GM12878 (cell line): ENCODE data around the gene ZNF429. TPM values are rescaled to one million over a fixed set of nuclear protein-coding genes. Genes with fewer than 3 reads are reported as not detected.
"Not testable (repeated sequence)": the region's sequence is repeated elsewhere in the genome, so short reads cannot be mapped to it uniquely, and the experiment has no call there.

ENCODE experiments used
- ATAC-seq: fragments of 200-7000 bp; cut with Tn5 transposase; 3 replicates; pipeline ENCODE4 v1.9.1; 2020; ENCODE audit warnings: mild to moderate bottlenecking, moderate library complexity
- BruUV-seq: library from RNA; stranded (reverse); fragments of 400-500 nt; replicated peaks from 2 replicates; lab custom pipeline; 2021; lab: Mats Ljungman, UMichigan
- CTCF ChIA-PET: fragments of 300-600 bp; sonication (Branson Sonifier 250); formaldehyde crosslinking; extraction: SDS; loops from one replicate; lab custom pipeline; 2021; ENCODE audit warnings: inconsistent platforms; lab: Yijun Ruan, JAX
- POLR2A ChIA-PET: fragments of 350-600 bp; formaldehyde crosslinking; extraction: SDS; loops from one replicate; lab custom pipeline; 2021; ENCODE audit warnings: inconsistent platforms; lab: Charles Lee
- RAD21 ChIA-PET: fragments of 300-600 bp; sonication (Branson Sonifier 250); formaldehyde crosslinking; loops from one replicate; lab custom pipeline; 2023; ENCODE audit warnings: antibody characterized with exemption; ENCODE audit not compliant: unreplicated experiment; lab: Charles Lee
- SMC1A ChIA-PET: fragments of 300-600 bp; sonication (Branson Sonifier 250); formaldehyde crosslinking; loops from one replicate; lab custom pipeline; 2023; ENCODE audit not compliant: unreplicated experiment, uncharacterized antibody; lab: Charles Lee
- DNase-seq: peaks from one replicate; pipeline ENCODE4 v3.0.0-alpha.2; 2011; ENCODE audit warnings: low read depth, low spot score
- FAIRE-seq: peaks from 3 replicates; lab custom pipeline; 2011; peaks lifted over from hg19 to GRCh38; lab: Jason Lieb, UNC
- H2AFZ ChIP-seq: 2 replicates; pipeline ENCODE4 v1.6.0; 2011; ENCODE audit warnings: low read depth, low read length, control low read depth; ENCODE audit not compliant: control insufficient read depth
- H3K27ac ChIP-seq: 2 replicates; pipeline ENCODE4 v1.5.1; 2011; ENCODE audit warnings: control low read depth; ENCODE audit not compliant: control insufficient read depth, insufficient read depth
- H3K27me3 ChIP-seq, 2 experiments: replicated peaks in 1 of 2; 2 replicates each; pipeline versions ENCODE4 v1.6.0 to v1.6.1; 2011; ENCODE audit warnings: low read length in 1 of 2; ENCODE audit not compliant: control insufficient read depth in 2 of 2, insufficient read depth in 2 of 2
- H3K36me3 ChIP-seq, 2 experiments: 2 replicates each; pipeline ENCODE4 v1.5.1; 2011; ENCODE audit warnings: low read length in 1 of 2; ENCODE audit not compliant: control insufficient read depth in 2 of 2, insufficient read depth in 2 of 2
- H3K4me1 ChIP-seq: 2 replicates; pipeline ENCODE4 v1.6.1; 2011; ENCODE audit warnings: mild to moderate bottlenecking, low read length, moderate library complexity, mixed read lengths; ENCODE audit not compliant: control insufficient read depth, insufficient read depth
- H3K4me2 ChIP-seq: 2 replicates; pipeline ENCODE4 v1.6.0; 2011; ENCODE audit warnings: control low read depth; ENCODE audit not compliant: control insufficient read depth, insufficient read depth
- H3K4me3 ChIP-seq: fragments of 200-600 bp; sonication (generic); 2 replicates; pipeline ENCODE4 v1.5.1; 2016
- H3K79me2 ChIP-seq: 2 replicates; pipeline ENCODE4 v1.6.0; 2011; ENCODE audit warnings: low read length; ENCODE audit not compliant: control insufficient read depth, insufficient read depth
- H3K9ac ChIP-seq: 2 replicates; pipeline ENCODE4 v1.8.0; 2011; ENCODE audit warnings: low read length, control low read depth, mixed read lengths; ENCODE audit not compliant: control insufficient read depth, insufficient read depth
- H3K9me3 ChIP-seq: replicated peaks from 3 replicates; pipeline ENCODE4 v1.5.1; 2011; ENCODE audit warnings: mild to moderate bottlenecking, low read length; ENCODE audit not compliant: control insufficient read depth, insufficient read depth
- H4K20me1 ChIP-seq: 2 replicates; pipeline ENCODE4 v1.6.0; 2011; ENCODE audit not compliant: control insufficient read depth, insufficient read depth
- BCL3 ChIP-seq: IDR thresholded peaks from 2 replicates; pipeline ENCODE4 v1.6.1; 2011; ENCODE audit warnings: borderline replicate concordance, low read depth, mild to moderate bottlenecking, moderate library complexity, low read length; ENCODE audit not compliant: insufficient read depth, poor library complexity, severe bottlenecking
- BCLAF1 ChIP-seq: fragments of 450-650 bp; IDR thresholded peaks from 2 replicates; pipeline ENCODE4 v1.6.1; 2017; ENCODE audit warnings: antibody characterized with exemption, mild to moderate bottlenecking, moderate library complexity
- BRCA1 ChIP-seq: IDR thresholded peaks from 2 replicates; pipeline ENCODE4 v1.6.1; 2011; ENCODE audit warnings: low read depth, low read length, improper control_type of control experiment
- CBFB ChIP-seq: IDR thresholded peaks from 2 replicates; pipeline ENCODE4 v1.6.1; 2016; ENCODE audit warnings: antibody characterized with exemption, low read depth
- CBX3 ChIP-seq: fragments of 200-600 bp; sonication (generic); IDR thresholded peaks from 2 replicates; pipeline ENCODE4 v1.6.1; 2016; ENCODE audit warnings: low read depth, borderline replicate concordance
- CEBPB ChIP-seq, 2 experiments: fragments of 150-350 bp in 1 of 2; IDR thresholded peaks; 2 replicates each; pipeline ENCODE4 v1.6.1; 2012 to 2014; ENCODE audit warnings: low read depth in 2 of 2, low read length in 2 of 2, borderline replicate concordance in 1 of 2, inconsistent platforms in 1 of 2
- KDM1A ChIP-seq: fragments of 200-600 bp; sonication (generic); IDR thresholded peaks from 2 replicates; pipeline ENCODE4 v1.6.1; 2016; ENCODE audit warnings: borderline replicate concordance
- RBBP5 ChIP-seq: fragments of 200-600 bp; sonication (generic); conservative IDR thresholded peaks from 2 replicates; pipeline ENCODE4 v1.6.1; 2016
- SMARCA5 ChIP-seq: fragments of 450-650 bp; IDR thresholded peaks from 2 replicates; pipeline ENCODE4 v1.6.1; 2017; ENCODE audit warnings: mild to moderate bottlenecking
- TCF7 ChIP-seq: IDR thresholded peaks from 2 replicates; pipeline ENCODE4 v1.6.1; 2014; ENCODE audit warnings: antibody characterized with exemption, borderline replicate concordance
- ZNF24 ChIP-seq: fragments of 450-650 bp; IDR thresholded peaks from 2 replicates; pipeline ENCODE4 v1.6.1; 2017; ENCODE audit warnings: antibody characterized with exemption, mild to moderate bottlenecking
- ZNF592 ChIP-seq: fragments of 450-650 bp; IDR thresholded peaks from 2 replicates; pipeline ENCODE4 v1.6.1; 2017; ENCODE audit warnings: mild to moderate bottlenecking, moderate library complexity
- WGBS: methylation state at CpG from one replicate; pipeline ENCODE4 v1.1.6; 2016; ENCODE audit warnings: low lambda C conversion rate; ENCODE audit not compliant: insufficient replicate concordance, insufficient coverage; ENCODE audit errors: missing lambda C conversion rate; 5-methylcytosine and 5-hydroxymethylcytosine counted together
- in situ Hi-C: fragments of 300-500 bp; cut with MboI; formaldehyde crosslinking; loops from 9 replicates; pipeline ENCODE4 v1.14.3; 2018; ENCODE audit warnings: mixed read lengths
- intact Hi-C: fragments of 100-400 bp; cut with micrococcal nuclease; formaldehyde crosslinking; loops from one replicate; pipeline ENCODE4 v1.14.2; 2022; ENCODE audit not compliant: unreplicated experiment
- polyA plus RNA-seq, 11 experiments: library from polyadenylated mRNA; depleted of rRNA in 4 of 11; unstranded in 6 of 11; stranded (reverse) in 5 of 11; fragments of >200 nt; fragmentation: Nextera tagmentation in 4 of 11; fragmentation: Illumina TruSeq in 1 of 11; extraction: Ambion mirVana in 4 of 11; extraction: Trizol in 1 of 11; gene quantifications; 1 replicate in 1 of 11; 2 replicates in 10 of 11; pipeline versions ENCODE4 v1.2.1 to v1.2.3, GENCODE V29; 2011 to 2016; ENCODE audit warnings: inconsistent platforms in 2 of 11, missing spikeins in 2 of 11, low read depth in 1 of 11
- total RNA-seq, 4 experiments: library from RNA; depleted of rRNA in 3 of 4; stranded (reverse); fragments of >200 nt in 3 of 4; fragmentation: Illumina TruSeq in 1 of 4; extraction: Trizol in 1 of 4; gene quantifications; 2 replicates each; pipeline versions ENCODE4 v1.2.1 to v1.2.3, GENCODE V29; 2013 to 2021

Gene ZNF429
- total and polyA plus RNA-seq, 10 of the 15 experiments (the other 5 are each of a cell fraction or from before 2014, with no cell fraction given) = 1.4 to 4.3 (median 2.8) TPM

GRCh38 chr19:21532904-21533303 lies 27.5 kb downstream of the ZNF429 start (continued):
- no peak for TF ChIP-seq BCL3
- TF ChIP-seq CBX3 = no peak
- no peak for TF ChIP-seq TCF7
- no peak for TF ChIP-seq BRCA1
- TF ChIP-seq SMARCA5 = no peak
- no peak for TF ChIP-seq ZNF24
- TF ChIP-seq CEBPB (IDR thresholded peaks at IDR 0.05; ENCODE audit: borderline replicate concordance in 1 of 2, low read depth in 2 of 2, low read length in 2 of 2) = no peak
- TF ChIP-seq KDM1A = no peak
- TF ChIP-seq RBBP5 = no peak
- no peak for TF ChIP-seq CBFB
- TF ChIP-seq BCLAF1 = no peak
- no peak for TF ChIP-seq ZNF592

- H3K9me3 ChIP-seq, H3K9ac ChIP-seq, intact Hi-C loops, H3K79me2 ChIP-seq, RAD21 ChIA-PET, H4K20me1 ChIP-seq, POLR2A ChIA-PET, H2AFZ ChIP-seq, H3K27ac ChIP-seq, ATAC-seq, H3K4me2 ChIP-seq, SMC1A ChIA-PET, H3K27me3 ChIP-seq, H3K4me3 ChIP-seq, H3K36me3 ChIP-seq, DNase-seq, BruUV-seq, H3K4me1 ChIP-seq, in situ Hi-C loops, FAIRE-seq: not testable (repeated sequence)
- CTCF ChIA-PET = interaction anchor here (1.1 kb wide), 1 partner anchor 10 kb away, joined by 4 read pairs; no protein-coding TSS in a partner anchor
- 98% methylated on average over 2 of the region's 2 CpGs for WGBS
Observed at GRCh38 chr19:21536741-21537290, 31.4 kb downstream of the ZNF429 start.
